Left ventricle myocardium inferior (tissue), 1 donor: Measurements from ENCODE around the gene PSMA6. TPM values are rescaled to one million over a fixed set of nuclear protein-coding genes. Genes with fewer than 3 reads are reported as not detected.

ENCODE experiments used
- DNase-seq: peaks from one replicate; pipeline ENCODE4 v3.0.0-alpha.2; 2020
- H3K27ac ChIP-seq: fragments of 200-600 bp; replicated peaks from 2 replicates; pipeline ENCODE4 v1.8.0; 2021
- H3K27me3 ChIP-seq: fragments of 200-600 bp; 2 replicates; pipeline ENCODE4 v1.8.0; 2021; ENCODE audit warnings: low read depth
- H3K36me3 ChIP-seq: fragments of 200-600 bp; 2 replicates; pipeline ENCODE4 v1.8.0; 2021
- H3K4me1 ChIP-seq: fragments of 200-600 bp; 2 replicates; pipeline ENCODE4 v1.8.0; 2021
- H3K4me3 ChIP-seq: fragments of 200-600 bp; 2 replicates; pipeline ENCODE4 v1.8.0; 2021; ENCODE audit warnings: mild to moderate bottlenecking, moderate library complexity
- H3K9me3 ChIP-seq: fragments of 200-600 bp; replicated peaks from 2 replicates; pipeline ENCODE4 v1.8.0; 2021
- intact Hi-C: fragments of 100-400 bp; cut with micrococcal nuclease; formaldehyde crosslinking; loops from one replicate; pipeline ENCODE4 v1.11.0; 2022
- total RNA-seq: library from RNA; stranded (reverse); fragmentation: NEBNext Ultra II Directional; extraction: Animal tissue kit (Norgen Biotek cat#: 25700); gene quantifications from one replicate; pipeline ENCODE4 v1.2.1, GENCODE V29; 2021
- TF ChIP-seq, protein P1 (sequence below): fragments of 200-600 bp; IDR thresholded peaks from 2 replicates; pipeline ENCODE4 v1.8.0; 2021; ENCODE audit warnings: antibody characterized with exemption, mild to moderate bottlenecking, borderline replicate concordance
- donor health status: DM: no; HTN: yes; CAD: no; lungs with severe emphysema.

The PSMA6 gene
- total RNA-seq, 1 donor from 2014 or later = 179 TPM

- Histone ChIP-seq H3K4me3 (no peak overlapping the region), H3K4me1 (peaks cover 41% of the 10 kb centered on the region), H3K36me3 (no peaks in the 10 kb centered on the region), H3K27ac (no peak overlapping the region), H3K9me3 (no peaks in the 10 kb centered on the region), H3K27me3 (no peaks in the 10 kb centered on the region)
- DNase-seq = no peak
- intact Hi-C loops = loop anchor here (5.0 kb wide), 1 partner anchor 118 kb away; no protein-coding TSS in a partner anchor
- TF ChIP-seq, protein P1, sequence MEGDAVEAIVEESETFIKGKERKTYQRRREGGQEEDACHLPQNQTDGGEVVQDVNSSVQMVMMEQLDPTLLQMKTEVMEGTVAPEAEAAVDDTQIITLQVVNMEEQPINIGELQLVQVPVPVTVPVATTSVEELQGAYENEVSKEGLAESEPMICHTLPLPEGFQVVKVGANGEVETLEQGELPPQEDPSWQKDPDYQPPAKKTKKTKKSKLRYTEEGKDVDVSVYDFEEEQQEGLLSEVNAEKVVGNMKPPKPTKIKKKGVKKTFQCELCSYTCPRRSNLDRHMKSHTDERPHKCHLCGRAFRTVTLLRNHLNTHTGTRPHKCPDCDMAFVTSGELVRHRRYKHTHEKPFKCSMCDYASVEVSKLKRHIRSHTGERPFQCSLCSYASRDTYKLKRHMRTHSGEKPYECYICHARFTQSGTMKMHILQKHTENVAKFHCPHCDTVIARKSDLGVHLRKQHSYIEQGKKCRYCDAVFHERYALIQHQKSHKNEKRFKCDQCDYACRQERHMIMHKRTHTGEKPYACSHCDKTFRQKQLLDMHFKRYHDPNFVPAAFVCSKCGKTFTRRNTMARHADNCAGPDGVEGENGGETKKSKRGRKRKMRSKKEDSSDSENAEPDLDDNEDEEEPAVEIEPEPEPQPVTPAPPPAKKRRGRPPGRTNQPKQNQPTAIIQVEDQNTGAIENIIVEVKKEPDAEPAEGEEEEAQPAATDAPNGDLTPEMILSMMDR = no peak
Measured at GRCh38 chr14:35289623-35290022, 2.6 kb upstream of the PSMA6 start.

DNA sequence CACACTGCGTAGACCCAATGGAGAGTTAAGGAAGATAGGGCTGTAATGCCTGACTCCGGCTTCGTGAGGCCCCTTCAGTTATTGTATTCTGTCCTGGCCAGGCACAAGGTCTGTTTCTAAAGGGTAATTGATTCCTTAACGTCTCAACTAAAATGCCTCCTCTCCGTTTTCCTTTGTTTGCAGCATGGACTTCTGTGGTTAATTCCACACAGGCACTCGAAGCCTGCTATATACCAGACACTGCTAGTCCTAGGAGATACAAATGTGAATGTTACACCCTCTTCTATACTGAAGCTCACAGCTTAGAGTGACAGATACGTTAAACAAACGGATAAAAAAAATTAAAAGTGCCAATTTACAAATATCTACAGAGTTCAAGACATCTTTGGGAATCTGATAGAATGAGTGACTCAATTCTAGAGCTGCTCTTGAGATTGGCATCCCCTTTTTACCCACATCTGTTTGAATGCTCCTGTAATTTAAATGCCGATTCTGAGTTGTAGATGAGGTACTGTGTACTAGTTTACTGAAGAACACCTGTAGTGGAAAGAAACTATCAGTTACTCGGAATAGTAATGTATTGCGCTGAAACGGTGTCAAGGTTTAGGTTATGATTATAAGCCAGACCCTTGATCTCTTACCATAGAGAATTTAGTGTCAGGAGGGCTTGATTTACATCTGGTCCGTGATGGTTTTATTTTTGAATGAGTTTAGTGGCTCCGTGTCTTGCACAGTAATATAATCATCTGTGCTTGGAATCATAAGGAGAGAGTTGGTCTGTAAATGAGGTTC is 784 bp downstream of the PSMA6 start:
- H3K27ac ChIP-seq = peak overlapping the region; percentile 94
- intact Hi-C loops = loop anchor here (5.0 kb wide), 1 partner anchor 114 kb away; no protein-coding TSS in a partner anchor
- H3K4me1 ChIP-seq = peaks cover 68% of the 10 kb centered on the region
- no peaks in the 10 kb centered on the region for H3K27me3 ChIP-seq
- H3K9me3 ChIP-seq = no peaks in the 10 kb centered on the region
- no peak for DNase-seq
- TF ChIP-seq, protein P1 = no peak
- H3K4me3 ChIP-seq = peak overlapping the region; percentile 92
- H3K36me3 ChIP-seq = no peaks in the 10 kb centered on the region

- peak overlapping the region; percentile 18 for H3K27ac ChIP-seq
- no peak overlapping the region for H3K4me3 ChIP-seq
- intact Hi-C loops = no loop called here
Measured at GRCh38 chr14:35295845-35296161, 3.6 kb downstream of the PSMA6 start.

DNA sequence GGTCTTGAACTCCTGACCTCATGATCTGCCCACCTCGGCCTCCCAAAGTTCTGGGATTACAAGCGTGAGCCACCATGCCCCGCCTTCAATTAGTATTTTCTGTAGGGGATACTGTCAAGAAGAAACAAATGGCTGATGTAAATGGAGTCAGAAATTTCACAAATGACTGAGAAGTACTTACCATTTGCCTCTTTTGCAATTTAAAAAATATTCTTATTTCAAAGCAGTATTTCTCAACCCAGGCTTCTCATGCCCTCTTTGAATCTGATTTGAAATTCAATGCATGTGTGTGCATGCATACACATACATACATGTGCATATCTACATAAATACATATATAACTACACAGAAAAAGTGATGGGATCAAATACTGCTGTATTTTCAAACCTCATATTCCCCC is 4.4 kb downstream of the PSMA6 start:
- no peak for DNase-seq
- H3K4me3 ChIP-seq = no peak overlapping the region
- H3K9me3 ChIP-seq = no peaks in the 10 kb centered on the region
- intact Hi-C loops = no loop called here
- no peaks in the 10 kb centered on the region for H3K27me3 ChIP-seq
- H3K4me1 ChIP-seq = peaks cover 95% of the 10 kb centered on the region
- TF ChIP-seq, protein P1 = no peak
- no peak overlapping the region for H3K27ac ChIP-seq
- no peaks in the 10 kb centered on the region for H3K36me3 ChIP-seq

More at GRCh38 chr14:35295845-35296161, 3.6 kb downstream of the PSMA6 start:
- H3K9me3 ChIP-seq = no peaks in the 10 kb centered on the region
- H3K4me1 ChIP-seq = peaks cover 90% of the 10 kb centered on the region
- DNase-seq = no peak
- no peaks in the 10 kb centered on the region for H3K36me3 ChIP-seq
- no peaks in the 10 kb centered on the region for H3K27me3 ChIP-seq
- TF ChIP-seq, protein P1 = no peak

DNA sequence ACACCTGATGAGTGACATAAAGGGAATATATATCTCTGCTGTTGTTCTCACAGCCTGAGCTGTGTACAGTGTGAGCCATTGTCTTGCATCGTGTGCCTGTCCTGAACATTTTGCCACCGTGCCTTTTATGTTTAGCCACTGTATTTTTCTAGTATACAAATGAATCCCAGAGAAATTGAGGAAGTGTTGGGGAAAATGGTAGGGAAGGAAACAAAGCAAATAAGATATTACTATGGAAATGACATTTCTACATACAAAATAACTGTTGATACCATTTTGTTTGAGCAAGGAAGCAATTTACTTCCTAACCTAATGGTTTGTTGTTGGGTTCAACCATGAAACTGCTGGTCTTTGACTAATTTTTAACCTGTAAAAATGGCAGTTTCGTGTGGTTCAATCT is 5.5 kb downstream of the PSMA6 start:
- H3K36me3 ChIP-seq = no peaks in the 10 kb centered on the region
- H3K4me3 ChIP-seq = no peak overlapping the region
- intact Hi-C loops = no loop called here
- H3K4me1 ChIP-seq = peaks cover 98% of the 10 kb centered on the region
- H3K27ac ChIP-seq = no peak overlapping the region
- H3K27me3 ChIP-seq = no peaks in the 10 kb centered on the region
- TF ChIP-seq, protein P1 = no peak
- DNase-seq = no peak
- no peaks in the 10 kb centered on the region for H3K9me3 ChIP-seq
